CD14-positive monocyte (primary cell): Measurements from ENCODE around the gene SNPH. TPM values are rescaled to one million over a fixed set of nuclear protein-coding genes. Genes with fewer than 3 reads are reported as not detected.

Source experiments
- DNase-seq, 3 donors: peaks; one replicate each; pipeline ENCODE4 v3.0.0-alpha.2; 2011 to 2022
- H2AFZ ChIP-seq: 2 replicates; pipeline ENCODE4 v1.6.0; 2012; ENCODE audit warnings: mild to moderate bottlenecking, low read depth, low read length, inconsistent platforms; ENCODE audit not compliant: insufficient read depth, poor library complexity, severe bottlenecking
- H3K27ac ChIP-seq, 2 donors: 1 replicate in 1 of 2; 2 replicates in 1 of 2; pipeline ENCODE4 v1.5.1; 2012 to 2013; ENCODE audit warnings: low read length in 2 of 2, control low read depth in 1 of 2, inconsistent platforms in 1 of 2, low read depth in 1 of 2, mild to moderate bottlenecking in 1 of 2
- H3K27me3 ChIP-seq, 2 donors: one replicate each; pipeline versions ENCODE4 v1.6.0 to v1.6.1; 2011 to 2013; ENCODE audit warnings: low read length in 2 of 2; ENCODE audit not compliant: control insufficient read depth in 2 of 2, insufficient read depth in 2 of 2
- H3K36me3 ChIP-seq, 2 donors: replicated peaks in 1 of 2; 1 replicate in 1 of 2; 2 replicates in 1 of 2; pipeline versions ENCODE4 v1.5.1 to v1.6.1; 2012 to 2013; ENCODE audit warnings: low read length in 2 of 2, control low read depth in 1 of 2, inconsistent platforms in 1 of 2, mild to moderate bottlenecking in 1 of 2; ENCODE audit not compliant: insufficient read depth in 2 of 2, control insufficient read depth in 1 of 2
- H3K4me1 ChIP-seq, 2 donors: 1 replicate in 1 of 2; 2 replicates in 1 of 2; pipeline versions ENCODE4 v1.5.1 to v1.6.1; 2012 to 2013; ENCODE audit warnings: low read length in 2 of 2, control low read depth in 1 of 2, inconsistent platforms in 1 of 2, mild to moderate bottlenecking in 1 of 2, moderate library complexity in 1 of 2; ENCODE audit not compliant: insufficient read depth in 2 of 2, control insufficient read depth in 1 of 2
- H3K4me2 ChIP-seq: replicated peaks from 2 replicates; pipeline ENCODE3; 2012; ENCODE audit warnings: low read length, moderate library complexity, mild to moderate bottlenecking; ENCODE audit not compliant: poor library complexity, severe bottlenecking; ENCODE audit errors: extremely low read depth
- H3K4me3 ChIP-seq, 3 experiments: fragments of 200-600 bp in 1 of 3; sonication (generic) in 1 of 3; replicated peaks in 1 of 3; 1 replicate in 2 of 3; 2 replicates in 1 of 3; pipeline ENCODE4 v1.5.1; 2011 to 2013; ENCODE audit warnings: low read length in 3 of 3, mild to moderate bottlenecking in 3 of 3, control low read depth in 2 of 3, low read depth in 2 of 3, inconsistent platforms in 1 of 3, moderate library complexity in 1 of 3
- H3K79me2 ChIP-seq: 2 replicates; pipeline ENCODE4 v1.6.0; 2012; ENCODE audit warnings: mild to moderate bottlenecking, control low read depth, inconsistent platforms, low read length, moderate library complexity; ENCODE audit not compliant: insufficient read depth
- H3K9ac ChIP-seq: 2 replicates; pipeline ENCODE4 v1.6.0; 2017; ENCODE audit warnings: low read length, mild to moderate bottlenecking; ENCODE audit not compliant: insufficient read depth, poor library complexity, severe bottlenecking
- H3K9me3 ChIP-seq, 2 donors: replicated peaks in 1 of 2; 1 replicate in 1 of 2; 2 replicates in 1 of 2; pipeline versions ENCODE4 v1.5.1 to v1.6.1; 2012 to 2013; ENCODE audit warnings: low read length in 2 of 2, control low read depth in 1 of 2; ENCODE audit not compliant: control insufficient read depth in 1 of 2, insufficient read depth in 1 of 2
- H4K20me1 ChIP-seq: 2 replicates; pipeline ENCODE4 v1.6.0; 2012; ENCODE audit warnings: mild to moderate bottlenecking, low read length, control low read depth, moderate library complexity; ENCODE audit not compliant: insufficient read depth
- H3K27ac Mint-ChIP-seq, 7 donors: one replicate each; pipeline ENCODE4 v1.8.0; 2020; ENCODE audit warnings: mild to moderate bottlenecking in 7 of 7, mixed read lengths in 7 of 7, moderate library complexity in 6 of 7, inconsistent platforms in 2 of 7
- H3K27me3 Mint-ChIP-seq, 3 donors: one replicate each; pipeline ENCODE4 v1.8.0; 2021 to 2022; ENCODE audit warnings: low read depth in 3 of 3, mild to moderate bottlenecking in 3 of 3, mixed read lengths in 3 of 3, moderate library complexity in 3 of 3, inconsistent platforms in 1 of 3
- H3K36me3 Mint-ChIP-seq, 2 donors: one replicate each; pipeline ENCODE4 v1.8.0; 2020; ENCODE audit warnings: mixed read lengths in 2 of 2, inconsistent platforms in 1 of 2, mild to moderate bottlenecking in 1 of 2
- H3K4me1 Mint-ChIP-seq: one replicate; pipeline ENCODE4 v1.8.0; 2020; ENCODE audit warnings: mild to moderate bottlenecking, mixed read lengths
- H3K4me3 Mint-ChIP-seq, 2 donors: one replicate each; pipeline ENCODE4 v1.8.0; 2020; ENCODE audit warnings: mild to moderate bottlenecking in 2 of 2, mixed read lengths in 2 of 2, moderate library complexity in 1 of 2
- H3K9me3 Mint-ChIP-seq, 7 donors: one replicate each; pipeline ENCODE4 v1.8.0; 2020 to 2022; ENCODE audit warnings: mixed read lengths in 7 of 7, mild to moderate bottlenecking in 6 of 7, moderate library complexity in 6 of 7, inconsistent platforms in 2 of 7
- whole genome bisulfite sequencing: methylation state at CpG from one replicate; pipeline ENCODE4 v1.1.5; 2013; ENCODE audit warnings: missing lambda C conversion rate; ENCODE audit not compliant: insufficient coverage; 5-methylcytosine and 5-hydroxymethylcytosine counted together
- intact Hi-C, 2 donors: fragments of 100-400 bp; cut with micrococcal nuclease; formaldehyde crosslinking; loops; one replicate each; pipeline versions ENCODE4 v1.15.0 to v1.15.1; 2023
- polyA plus RNA-seq, 3 donors: library from polyadenylated mRNA; depleted of rRNA in 1 of 3; unstranded in 2 of 3; stranded (reverse) in 1 of 3; fragments of 300-500 nt in 2 of 3; fragments of >200 nt in 1 of 3; fragmentation: Illumina TruSeq in 2 of 3; gene quantifications; 1 replicate in 2 of 3; 2 replicates in 1 of 3; pipeline ENCODE4 v1.2.3, GENCODE V29; 2012 to 2021
- TF ChIP-seq, protein P1 (sequence below): fragments of 200-600 bp; IDR thresholded peaks from one replicate; pipeline ENCODE4 v1.8.0; 2022; ENCODE audit warnings: antibody characterized with exemption, mild to moderate bottlenecking

The SNPH gene
- polyA plus RNA-seq, 3 donors: 0.07 to 0.10 TPM; not detected in 1

DNA sequence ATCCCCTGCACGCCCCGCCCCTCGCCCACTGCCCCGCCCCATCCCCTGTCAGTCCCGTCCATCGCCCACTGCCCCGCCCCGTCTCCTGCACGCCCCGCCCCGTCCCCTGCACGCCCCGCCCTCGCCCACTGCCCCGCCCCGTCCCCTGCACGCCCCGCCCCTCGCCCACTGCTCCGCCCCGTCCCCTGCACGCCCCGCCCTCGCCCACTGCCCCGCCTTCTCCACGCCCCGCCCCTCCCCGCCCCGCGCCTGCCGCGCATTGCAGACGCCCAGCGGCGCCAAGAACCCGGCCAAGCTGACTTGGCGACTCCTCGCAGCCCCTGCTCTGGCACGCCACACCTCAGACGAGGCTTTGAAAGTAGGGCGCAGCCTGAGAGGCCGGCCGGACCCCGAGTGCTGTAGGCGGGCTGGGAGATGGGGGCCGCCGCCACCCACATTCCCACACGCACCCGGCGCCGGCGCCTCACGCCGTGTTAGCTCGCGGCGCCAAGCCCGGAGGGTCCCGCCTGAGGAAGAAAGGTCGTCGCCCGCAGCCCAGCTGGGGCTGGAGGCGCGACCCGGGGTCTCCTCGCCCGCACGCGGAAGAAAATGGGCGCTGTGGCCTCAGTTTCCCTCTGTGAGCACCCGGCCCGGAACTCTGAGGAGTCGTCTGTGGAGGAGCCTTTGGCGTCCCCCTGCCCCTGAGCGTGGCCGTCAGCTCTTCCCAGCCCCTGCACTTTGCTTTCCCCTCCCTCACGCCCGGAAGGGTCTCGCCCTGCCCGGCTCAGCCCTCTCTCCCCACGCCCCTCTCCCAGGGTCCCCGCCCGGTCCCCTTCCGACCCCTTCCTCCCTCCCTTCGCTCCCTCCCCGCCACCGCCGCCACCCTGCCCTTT is 40.1 kb upstream of the SNPH start, which contains the start of gene RAD21L1:
Gene RAD21L1 (plus strand): TSS at position 262 of the 872 bp plus-strand sequence. CDS start 2,410 bp downstream, outside the sequence.
- Histone ChIP-seq H3K9ac (peak within 1 kb of the TSS; percentile 65), H3K79me2 (no peaks in the 10 kb centered on the region), H3K4me2 (peak within 1 kb of the TSS; percentile 96), H4K20me1 (no peaks in the 10 kb centered on the region), H3K27ac (no peak within 1 kb of the TSS), H3K4me1 (peaks cover 14 to 17% of the 10 kb centered on the region in 2 donors), H3K27me3 (peaks cover 45 to 60% of the 10 kb centered on the region in 2 donors), H3K9me3 (no peaks in the 10 kb centered on the region), H3K36me3 (no peaks in the 10 kb centered on the region), H2AFZ (peak within 1 kb of the TSS; percentile 83), H3K4me3 (peak within 1 kb of the TSS; percentile 38 to 80 (median 42))
- intact Hi-C loops: no loop called here
- Mint-ChIP-seq H3K27ac (no peak within 1 kb of the TSS), H3K4me1 (peaks cover 16% of the 10 kb centered on the region), H3K36me3 (peaks cover 0 to 2% of the 10 kb centered on the region in 2 donors), H3K27me3 (peaks cover 39 to 65% (median 42%) of the 10 kb centered on the region in 3 donors), H3K9me3 (peaks cover 3 to 36% (median 15%) of the 10 kb centered on the region in 7 donors), H3K4me3 (peak within 1 kb of the TSS; percentile 70 to 87)
- peak; percentile 20 to 68 (median 50) for DNase-seq
- under 1% methylated on average over 66 of the region's 88 CpGs for WGBS
- TF ChIP-seq, protein P1, sequence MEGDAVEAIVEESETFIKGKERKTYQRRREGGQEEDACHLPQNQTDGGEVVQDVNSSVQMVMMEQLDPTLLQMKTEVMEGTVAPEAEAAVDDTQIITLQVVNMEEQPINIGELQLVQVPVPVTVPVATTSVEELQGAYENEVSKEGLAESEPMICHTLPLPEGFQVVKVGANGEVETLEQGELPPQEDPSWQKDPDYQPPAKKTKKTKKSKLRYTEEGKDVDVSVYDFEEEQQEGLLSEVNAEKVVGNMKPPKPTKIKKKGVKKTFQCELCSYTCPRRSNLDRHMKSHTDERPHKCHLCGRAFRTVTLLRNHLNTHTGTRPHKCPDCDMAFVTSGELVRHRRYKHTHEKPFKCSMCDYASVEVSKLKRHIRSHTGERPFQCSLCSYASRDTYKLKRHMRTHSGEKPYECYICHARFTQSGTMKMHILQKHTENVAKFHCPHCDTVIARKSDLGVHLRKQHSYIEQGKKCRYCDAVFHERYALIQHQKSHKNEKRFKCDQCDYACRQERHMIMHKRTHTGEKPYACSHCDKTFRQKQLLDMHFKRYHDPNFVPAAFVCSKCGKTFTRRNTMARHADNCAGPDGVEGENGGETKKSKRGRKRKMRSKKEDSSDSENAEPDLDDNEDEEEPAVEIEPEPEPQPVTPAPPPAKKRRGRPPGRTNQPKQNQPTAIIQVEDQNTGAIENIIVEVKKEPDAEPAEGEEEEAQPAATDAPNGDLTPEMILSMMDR: no peak

DNA sequence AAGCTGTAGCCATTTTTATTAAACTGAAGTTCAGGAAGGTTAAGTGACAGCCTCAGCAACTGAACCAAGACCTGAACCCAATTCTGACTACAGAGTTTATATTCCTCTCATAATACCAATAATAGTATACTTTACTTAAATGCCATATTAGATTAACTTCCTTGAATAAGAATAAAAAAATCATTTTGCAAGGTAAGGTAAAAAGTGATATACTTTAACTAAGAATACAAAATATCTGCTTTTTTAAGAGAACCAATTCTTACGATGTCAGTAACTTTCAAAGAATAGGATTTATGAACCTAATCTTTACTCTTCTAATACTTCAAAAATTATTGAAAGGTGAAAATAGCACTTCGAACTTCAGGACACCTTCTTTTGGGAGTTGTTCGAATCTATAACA is 36.6 kb upstream of the SNPH start:
- Histone ChIP-seq H3K9me3 (no peaks in the 10 kb centered on the region), H2AFZ (no peak overlapping the region), H4K20me1 (no peaks in the 10 kb centered on the region), H3K4me2 (no peak overlapping the region), H3K4me3 (no peak overlapping the region), H3K27ac (no peak overlapping the region), H3K27me3 (peaks cover 55 to 75% of the 10 kb centered on the region in 2 donors), H3K79me2 (no peaks in the 10 kb centered on the region), H3K9ac (no peak overlapping the region), H3K36me3 (no peaks in the 10 kb centered on the region), H3K4me1 (peaks cover 14 to 17% of the 10 kb centered on the region in 2 donors)
- H3K4me3 Mint-ChIP-seq: peak overlapping the region in 1 of 2 donors; percentile 22
- H3K36me3 Mint-ChIP-seq: peaks cover 0 to 2% of the 10 kb centered on the region in 2 donors
- 83% methylated on average over 1 of the region's 3 CpGs for WGBS
- no peak for DNase-seq
- H3K9me3 Mint-ChIP-seq: peaks cover 0 to 12% (median 6%) of the 10 kb centered on the region in 7 donors
- H3K27me3 Mint-ChIP-seq: peaks cover 32 to 55% (median 35%) of the 10 kb centered on the region in 3 donors
- intact Hi-C loops: no loop called here
- no peak overlapping the region for H3K27ac Mint-ChIP-seq
- TF ChIP-seq, protein P1: no peak
- peaks cover 16% of the 10 kb centered on the region for H3K4me1 Mint-ChIP-seq
